ENCODE measurements around the gene TMEM239. TPM values are rescaled to one million over a fixed set of nuclear protein-coding genes. Genes with fewer than 3 reads are reported as not detected.

The TMEM239 gene
- total and polyA plus RNA-seq, 5 donors: not detected

DNA sequence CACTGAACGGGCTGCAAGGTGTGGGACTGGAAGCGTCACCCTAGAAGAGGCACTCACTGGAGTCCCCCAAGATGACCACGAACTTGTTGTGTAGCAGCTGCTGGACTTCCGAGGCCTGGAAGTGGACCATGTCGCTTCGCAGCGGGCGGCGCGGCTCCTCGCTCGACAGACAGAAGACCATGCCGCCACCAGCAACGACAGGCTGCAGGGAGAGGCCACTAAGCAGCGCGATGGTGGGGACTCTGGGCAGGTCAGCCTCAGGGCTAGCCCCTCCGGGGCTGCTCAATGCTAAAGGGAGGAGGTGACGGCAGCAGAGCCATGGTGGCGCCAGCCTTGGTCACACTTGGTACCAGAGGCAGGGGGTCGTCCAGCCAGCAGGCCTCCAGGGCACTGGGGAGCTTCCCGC, 23.6 kb downstream of the TMEM239 start:
- WGBS: 82% methylated on average over 21 of the region's 21 CpGs
- Histone ChIP-seq H3K27ac (ENCODE audit: low read length) (no peak overlapping the region), H3K4me3 (ENCODE audit: low read length) (peak overlapping the region; percentile 89), H3K27me3 (ENCODE audit: control insufficient read depth, insufficient read depth) (no peaks in the 10 kb centered on the region), H3K4me1 (ENCODE audit: control insufficient read depth, insufficient read depth, low read length) (no peaks in the 10 kb centered on the region), H3K9me3 (ENCODE audit: control insufficient read depth, low read length) (no peaks in the 10 kb centered on the region)
- intact Hi-C loops (cut with DNase I): no loop called here
- no peak for ATAC-seq
- no peak for DNase-seq

DNA sequence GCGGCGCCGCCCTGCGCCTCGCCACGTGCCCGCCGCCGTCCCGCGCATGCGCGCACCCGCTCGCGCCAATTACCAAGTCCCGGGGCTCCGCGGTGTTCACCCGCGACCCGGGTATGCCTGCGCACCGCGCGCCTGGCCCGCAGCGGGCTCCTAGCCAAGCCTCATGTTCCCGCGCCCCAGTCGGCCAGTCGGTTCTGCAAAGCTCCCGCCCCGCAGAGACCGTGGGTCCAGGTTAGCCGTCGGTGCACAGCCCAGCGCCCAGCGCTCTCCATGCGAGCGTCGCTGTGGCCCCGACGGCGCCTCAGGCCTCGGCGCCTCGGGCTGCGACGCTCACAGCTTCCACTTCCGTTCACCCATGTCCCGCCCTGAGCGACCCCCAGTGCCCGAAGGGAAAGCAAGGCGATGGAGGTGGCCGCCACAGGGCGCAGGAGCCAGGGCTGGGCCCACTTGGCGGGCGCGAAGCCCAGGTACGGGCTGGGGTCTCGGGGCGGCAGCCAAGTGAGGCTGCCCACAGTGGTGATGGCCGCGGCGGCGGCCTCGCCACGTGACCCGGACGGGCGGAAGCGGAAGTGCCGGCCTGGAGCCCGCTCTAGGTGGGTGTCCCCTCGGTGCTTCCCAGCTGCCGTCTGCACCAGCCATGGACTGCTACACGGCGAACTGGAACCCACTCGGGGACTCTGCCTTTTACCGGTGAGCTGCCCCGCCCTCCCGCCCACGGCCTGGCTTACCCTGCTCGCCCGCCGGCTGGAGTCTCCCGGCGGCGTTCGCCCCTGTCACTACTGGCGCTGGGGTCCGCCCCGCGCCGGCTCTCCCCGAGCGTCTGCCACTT, 24.2 kb downstream of the TMEM239 start, which contains the start of the genes PCED1A and VPS16:
Gene PCED1A (minus strand): TSS at position 518 of the 829 bp plus-strand sequence. CDS start 743 bp downstream, outside the sequence.
Gene VPS16 (plus strand): TSS at position 608 of the 829 bp plus-strand sequence. CDS start 30 bp downstream, at position 638.
- DNase-seq (peak; percentile 91 to 96 (median 96)), ATAC-seq (peak; percentile 99)
- no peaks in the 10 kb centered on the region for H3K9me3 ChIP-seq (ENCODE audit: control insufficient read depth, low read length)
- peak within 1 kb of the TSS; percentile 89 for H3K4me3 ChIP-seq (ENCODE audit: low read length)
- H3K4me1 ChIP-seq (ENCODE audit: control insufficient read depth, insufficient read depth, low read length): no peaks in the 10 kb centered on the region
- peak within 1 kb of the TSS; percentile 91 for H3K27ac ChIP-seq (ENCODE audit: low read length)
- intact Hi-C loops (cut with DNase I): no loop called here
- WGBS: 3% methylated on average over 98 of the region's 98 CpGs
- H3K27me3 ChIP-seq (ENCODE audit: control insufficient read depth, insufficient read depth): no peaks in the 10 kb centered on the region

DNA sequence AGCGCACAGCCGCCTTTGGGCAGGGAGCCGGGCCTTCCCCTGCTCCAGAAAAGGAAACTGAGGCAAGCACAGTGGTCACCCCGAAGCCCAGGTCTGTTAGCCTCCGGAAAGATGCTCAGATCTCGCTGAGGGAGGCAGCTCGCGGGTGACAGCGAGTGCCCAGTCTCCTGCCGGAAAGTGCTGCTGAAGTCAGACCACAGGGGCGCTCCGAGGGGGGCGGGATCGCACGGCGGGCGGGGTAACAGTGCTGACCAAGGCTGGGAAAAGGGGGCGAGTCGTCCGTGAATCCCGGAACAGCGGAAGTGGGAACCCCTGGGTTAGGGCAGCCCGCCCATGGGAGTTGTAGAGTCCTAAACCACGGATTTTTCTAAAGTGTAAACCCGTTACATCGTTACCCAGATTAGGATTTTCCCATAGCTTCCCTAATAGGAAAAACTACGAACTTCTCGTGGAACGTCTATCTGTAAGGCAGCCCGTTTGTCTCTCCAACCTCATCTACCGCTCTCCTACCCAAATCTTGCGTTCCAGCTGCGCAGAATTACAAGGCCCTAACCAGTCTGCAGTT, 24.9 kb downstream of the TMEM239 start:
- H3K9me3 ChIP-seq (ENCODE audit: control insufficient read depth, low read length): no peaks in the 10 kb centered on the region
- ATAC-seq: peak; percentile 70 to 85
- intact Hi-C loops (cut with DNase I): no loop called here
- H3K4me1 ChIP-seq (ENCODE audit: control insufficient read depth, insufficient read depth, low read length): no peaks in the 10 kb centered on the region
- peak overlapping the region; percentile 31 for H3K27ac ChIP-seq (ENCODE audit: low read length)
- H3K4me3 ChIP-seq (ENCODE audit: low read length): peak overlapping the region; percentile 89
- 4% methylated on average over 33 of the region's 33 CpGs for WGBS
- no peaks in the 10 kb centered on the region for H3K27me3 ChIP-seq (ENCODE audit: control insufficient read depth, insufficient read depth)
- DNase-seq: peak; percentile 86 to 88 (median 87)

DNA sequence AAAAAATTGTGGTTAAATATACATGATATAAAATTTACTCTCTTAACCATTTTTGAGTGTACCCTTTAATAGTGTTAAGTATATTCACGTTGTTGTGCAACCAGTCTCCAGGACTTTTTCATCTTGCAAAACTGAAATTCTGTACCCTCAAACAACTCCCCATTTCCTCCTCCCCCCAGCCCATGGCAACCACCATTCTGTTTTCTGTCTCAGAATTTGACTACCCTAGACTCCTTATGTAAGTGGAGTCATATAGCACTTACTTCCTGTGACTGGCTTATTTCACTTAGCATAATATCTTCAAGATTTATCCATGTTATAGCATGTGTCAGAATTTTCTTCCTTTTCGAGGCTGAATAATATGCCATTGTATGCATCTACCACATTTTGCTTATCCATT, 29.4 kb downstream of the TMEM239 start:
- intact Hi-C loops (cut with DNase I): no loop called here
- WGBS: 89% methylated on average over 2 of the region's 2 CpGs
- DNase-seq: no peak
- Histone ChIP-seq H3K27me3 (ENCODE audit: control insufficient read depth, insufficient read depth) (no peaks in the 10 kb centered on the region), H3K27ac (ENCODE audit: low read length) (no peak overlapping the region), H3K4me3 (ENCODE audit: low read length) (no peak overlapping the region), H3K9me3 (ENCODE audit: control insufficient read depth, low read length) (no peaks in the 10 kb centered on the region), H3K4me1 (ENCODE audit: control insufficient read depth, insufficient read depth, low read length) (no peaks in the 10 kb centered on the region)
- no peak for ATAC-seq

DNA sequence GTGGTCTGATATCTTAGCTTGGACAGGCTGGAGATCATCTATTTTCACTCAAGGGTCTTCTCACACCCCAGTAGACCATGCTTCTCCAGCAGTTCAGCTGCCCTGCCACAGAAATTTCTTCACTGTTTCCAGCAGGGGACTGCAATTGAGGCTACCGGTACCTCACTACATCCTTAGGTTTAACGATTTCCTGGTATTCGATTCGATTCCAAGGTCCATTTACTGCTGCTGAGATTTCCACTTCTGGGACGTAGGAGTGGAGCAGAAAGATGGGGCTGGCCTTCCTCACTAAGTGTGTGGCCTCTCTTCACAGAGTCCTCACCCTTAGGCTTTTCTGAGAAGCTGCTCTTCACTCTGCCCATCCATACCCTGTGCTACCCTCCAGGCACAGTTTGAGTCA, 30.5 kb downstream of the TMEM239 start:
- no peaks in the 10 kb centered on the region for H3K4me1 ChIP-seq (ENCODE audit: control insufficient read depth, insufficient read depth, low read length)
- H3K4me3 ChIP-seq (ENCODE audit: low read length): no peak overlapping the region
- no peaks in the 10 kb centered on the region for H3K9me3 ChIP-seq (ENCODE audit: control insufficient read depth, low read length)
- intact Hi-C loops (cut with DNase I): no loop called here
- 81% methylated on average over 5 of the region's 5 CpGs for WGBS
- DNase-seq: no peak
- ATAC-seq: no peak
- H3K27ac ChIP-seq (ENCODE audit: low read length): no peak overlapping the region
- no peaks in the 10 kb centered on the region for H3K27me3 ChIP-seq (ENCODE audit: control insufficient read depth, insufficient read depth)

DNA sequence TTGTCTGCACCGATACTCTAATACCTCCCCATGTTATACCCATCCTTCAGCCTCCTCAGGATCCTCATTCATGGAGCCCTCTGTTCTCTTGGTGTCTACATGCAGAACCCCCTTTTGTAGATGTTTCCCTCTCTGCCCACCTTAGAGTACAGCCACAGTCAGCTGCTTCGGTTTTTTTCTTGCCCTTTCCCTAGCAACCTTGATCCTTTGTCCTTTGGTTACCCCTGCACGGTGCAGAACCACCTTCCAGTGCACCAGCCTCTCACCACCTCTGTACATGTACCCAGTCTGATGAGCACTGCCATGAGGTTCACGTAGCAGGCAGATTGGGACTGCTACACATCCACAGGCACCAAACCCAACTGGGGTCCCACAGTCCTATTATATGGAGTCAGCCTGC, 31.6 kb downstream of the TMEM239 start:
- 93% methylated on average over 4 of the region's 4 CpGs for WGBS
- ATAC-seq (no peak), DNase-seq (no peak)
- Histone ChIP-seq H3K4me1 (ENCODE audit: control insufficient read depth, insufficient read depth, low read length) (no peaks in the 10 kb centered on the region), H3K4me3 (ENCODE audit: low read length) (no peak overlapping the region), H3K9me3 (ENCODE audit: control insufficient read depth, low read length) (no peaks in the 10 kb centered on the region), H3K27ac (ENCODE audit: low read length) (no peak overlapping the region), H3K27me3 (ENCODE audit: control insufficient read depth, insufficient read depth) (no peaks in the 10 kb centered on the region)
- intact Hi-C loops (cut with DNase I): no loop called here

DNA sequence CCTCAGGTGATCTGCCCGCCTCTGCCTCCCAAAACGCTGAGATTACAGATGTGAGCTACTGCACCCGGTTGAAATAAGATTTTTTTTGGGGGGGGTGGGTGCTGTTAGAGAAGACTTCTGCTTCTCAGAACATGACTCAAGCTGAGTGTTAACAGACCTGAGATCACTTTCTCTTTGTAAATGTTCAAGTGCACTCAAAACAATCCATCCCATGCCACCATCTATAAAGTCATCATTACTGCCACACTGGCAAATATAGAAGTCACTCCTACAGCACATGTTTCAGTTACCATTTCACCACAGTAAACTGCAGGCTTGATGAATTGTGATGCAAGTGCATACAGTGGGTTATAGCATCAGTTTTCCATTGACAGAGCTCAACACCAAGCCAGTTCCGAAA, 33.4 kb downstream of the TMEM239 start:
- H3K4me3 ChIP-seq (ENCODE audit: low read length): no peak overlapping the region
- no peak for ATAC-seq
- no peaks in the 10 kb centered on the region for H3K27me3 ChIP-seq (ENCODE audit: control insufficient read depth, insufficient read depth)
- 90% methylated on average over 4 of the region's 4 CpGs for WGBS
- no peak for DNase-seq
- H3K9me3 ChIP-seq (ENCODE audit: control insufficient read depth, low read length): no peaks in the 10 kb centered on the region
- H3K4me1 ChIP-seq (ENCODE audit: control insufficient read depth, insufficient read depth, low read length): no peaks in the 10 kb centered on the region
- no peak overlapping the region for H3K27ac ChIP-seq (ENCODE audit: low read length)
- intact Hi-C loops (cut with DNase I): no loop called here

DNA sequence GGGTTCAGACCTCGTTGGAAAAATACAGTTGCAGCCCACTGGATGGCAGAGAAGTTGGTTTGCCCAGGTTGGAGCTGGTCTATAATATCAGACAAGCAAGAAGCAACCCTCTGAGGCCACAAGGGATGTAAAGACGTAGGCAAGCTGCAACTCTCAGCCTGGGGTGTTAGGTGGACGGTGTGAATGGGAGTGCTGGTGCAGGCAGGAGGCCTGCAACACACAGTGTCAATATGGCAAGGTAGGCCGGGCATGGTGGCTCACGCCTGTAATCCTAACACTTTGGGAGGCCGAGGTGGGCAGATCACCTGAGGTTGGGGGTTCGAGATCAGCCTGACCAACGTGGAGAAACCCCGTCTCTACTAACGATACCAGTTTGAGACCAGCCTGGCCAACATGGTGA, 34.9 kb downstream of the TMEM239 start:
- WGBS: 94% methylated on average over 10 of the region's 10 CpGs
- no peaks in the 10 kb centered on the region for H3K9me3 ChIP-seq (ENCODE audit: control insufficient read depth, low read length)
- no peak overlapping the region for H3K4me3 ChIP-seq (ENCODE audit: low read length)
- no peaks in the 10 kb centered on the region for H3K27me3 ChIP-seq (ENCODE audit: control insufficient read depth, insufficient read depth)
- H3K4me1 ChIP-seq (ENCODE audit: control insufficient read depth, insufficient read depth, low read length): no peaks in the 10 kb centered on the region
- H3K27ac ChIP-seq (ENCODE audit: low read length): no peak overlapping the region
- ATAC-seq: no peak
- DNase-seq: no peak
- intact Hi-C loops (cut with DNase I): loop anchor here in 1 of 4 donors (10.0 kb wide), 1 partner anchor 96 kb away; no protein-coding TSS in a partner anchor

DNA sequence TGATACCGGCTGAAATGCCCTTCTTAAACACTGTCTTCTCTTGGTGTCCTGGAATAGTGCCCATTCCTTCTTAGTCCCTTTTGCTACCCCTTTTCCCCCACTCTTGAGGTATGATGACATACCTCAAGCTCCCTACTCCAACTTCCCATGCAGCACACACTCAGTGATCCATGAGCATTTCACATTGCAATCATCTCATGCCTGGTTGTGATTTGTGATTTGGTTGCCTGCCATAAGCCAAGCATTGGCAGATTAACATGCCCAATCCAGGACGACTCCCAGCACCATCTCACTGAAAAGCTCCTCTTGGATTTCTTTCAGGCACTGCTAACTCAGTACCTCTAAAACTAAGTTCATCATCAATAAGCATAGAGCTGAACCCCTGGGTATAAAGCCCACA, 42.4 kb downstream of the TMEM239 start:
- Histone ChIP-seq H3K27ac (ENCODE audit: low read length) (no peak overlapping the region), H3K9me3 (ENCODE audit: control insufficient read depth, low read length) (no peaks in the 10 kb centered on the region), H3K4me1 (ENCODE audit: control insufficient read depth, insufficient read depth, low read length) (peaks cover 2% of the 10 kb centered on the region), H3K27me3 (ENCODE audit: control insufficient read depth, insufficient read depth) (no peaks in the 10 kb centered on the region), H3K4me3 (ENCODE audit: low read length) (no peak overlapping the region)
- WGBS: 84% methylated on average over 2 of the region's 2 CpGs
- DNase-seq (no peak), ATAC-seq (no peak)
- intact Hi-C loops (cut with DNase I): loop anchor here in 1 of 4 donors (10.0 kb wide), 1 partner anchor 104 kb away; no protein-coding TSS in a partner anchor

DNA sequence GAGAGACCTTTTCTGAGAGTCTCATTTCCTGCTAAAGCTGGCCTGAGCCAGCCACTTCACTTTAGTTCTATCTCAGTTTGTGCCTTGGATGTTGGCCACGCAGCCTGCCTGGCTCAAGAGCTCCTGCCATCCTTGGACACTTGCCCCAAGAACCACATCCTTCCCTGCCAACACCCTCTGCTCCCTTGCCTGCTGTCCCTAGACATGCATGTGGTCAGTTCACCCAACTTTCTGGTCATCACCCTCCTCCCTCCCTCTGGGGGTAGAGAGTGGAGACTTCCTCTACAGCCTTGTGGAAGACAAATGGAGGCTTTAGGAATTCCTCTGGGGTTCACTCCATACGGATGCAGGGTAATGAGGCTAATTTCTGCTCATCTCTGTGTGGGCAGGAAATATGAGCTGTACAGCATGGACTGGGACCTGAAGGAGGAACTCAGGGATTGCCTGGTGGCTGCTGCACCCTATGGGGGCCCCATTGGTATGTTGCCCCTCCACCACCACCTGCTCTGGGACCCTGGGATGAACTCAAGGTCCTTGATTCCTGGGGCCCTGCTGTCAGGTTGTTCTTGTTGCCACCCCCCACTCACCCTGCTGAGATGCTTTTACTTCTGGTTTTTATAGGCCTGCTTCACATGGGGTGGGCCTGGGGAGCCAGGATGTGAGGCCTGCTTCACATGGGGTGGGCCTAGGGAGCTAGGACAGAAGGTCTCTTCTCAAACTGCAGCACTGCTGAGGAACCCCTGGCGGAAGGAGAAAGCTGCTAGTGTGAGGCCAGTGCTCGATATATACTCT, 43.4 kb downstream of the TMEM239 start:
- H3K27ac ChIP-seq (ENCODE audit: low read length): no peak overlapping the region
- WGBS: 70% methylated on average over 4 of the region's 4 CpGs
- H3K9me3 ChIP-seq (ENCODE audit: control insufficient read depth, low read length): no peaks in the 10 kb centered on the region
- no peak overlapping the region for H3K4me3 ChIP-seq (ENCODE audit: low read length)
- peaks cover 2% of the 10 kb centered on the region for H3K4me1 ChIP-seq (ENCODE audit: control insufficient read depth, insufficient read depth, low read length)
- peak in 1 of 2 donors; percentile 28 for ATAC-seq
- peak in 1 of 3 donors; percentile 67 for DNase-seq
- H3K27me3 ChIP-seq (ENCODE audit: control insufficient read depth, insufficient read depth): no peaks in the 10 kb centered on the region
- intact Hi-C loops (cut with DNase I): loop anchor here in 1 of 4 donors (10.0 kb wide), 1 partner anchor 105 kb away; no protein-coding TSS in a partner anchor

Data from right cardiac atrium (tissue), 5 donors.